K562 (cell line): ENCODE data around the gene RNF114. TPM values are rescaled to one million over a fixed set of nuclear protein-coding genes. Genes with fewer than 3 reads are reported as not detected.
A peak's percentile ranks its signal among the peaks of the same experiment; 100 is the strongest.

ENCODE experiments used
- AFF4 ChIP-seq: sonication (generic); formaldehyde crosslinking; IDR thresholded peaks from 2 replicates; pipeline ENCODE4 v1.8.0; 2023; ENCODE audit warnings: mild to moderate bottlenecking, missing genetic modification reagents
- CBFA2T2 ChIP-seq: fragments of 450-650 bp; conservative IDR thresholded peaks from 2 replicates; pipeline ENCODE4 v1.6.1; 2017; ENCODE audit warnings: mild to moderate bottlenecking
- DEAF1 ChIP-seq: fragments of 450-650 bp; formaldehyde crosslinking; IDR thresholded peaks from 2 replicates; pipeline ENCODE4 v1.4.0; 2020; ENCODE audit warnings: mild to moderate bottlenecking, moderate library complexity
- DPF2 ChIP-seq: fragments of 450-650 bp; IDR thresholded peaks from 2 replicates; pipeline ENCODE4 v1.6.1; 2016
- GABPA ChIP-seq: fragments of 200-800 bp; sonication (Bioruptor generic); conservative IDR thresholded peaks from 2 replicates; pipeline ENCODE4 v1.6.1; 2016; ENCODE audit warnings: low read depth, missing genetic modification characterization, missing compliant biosample characterization
- KAT8 ChIP-seq: fragments of 450-650 bp; IDR thresholded peaks from 2 replicates; pipeline ENCODE4 v1.6.1; 2016; ENCODE audit warnings: low read depth, mild to moderate bottlenecking
- NR3C1 ChIP-seq: sonication (generic); formaldehyde crosslinking; IDR thresholded peaks from 2 replicates; pipeline ENCODE4 v1.8.1; 2022; ENCODE audit warnings: missing genetic modification reagents
- POLR2B ChIP-seq: fragments of 450-650 bp; IDR thresholded peaks from 2 replicates; pipeline ENCODE4 v1.6.1; 2018; ENCODE audit warnings: low read depth; ENCODE audit not compliant: partially characterized antibody
- PTTG1 ChIP-seq: fragments of 450-650 bp; IDR thresholded peaks from 2 replicates; pipeline ENCODE4 v1.6.1; 2016; ENCODE audit warnings: low read depth, mild to moderate bottlenecking, missing genetic modification characterization, missing compliant biosample characterization
- RNF2 ChIP-seq: sonication (generic); IDR thresholded peaks from 2 replicates; pipeline ENCODE4 v1.6.1; 2016
- SMAD3 ChIP-seq: fragments of 450-650 bp; formaldehyde crosslinking; conservative IDR thresholded peaks from 2 replicates; pipeline ENCODE4 v1.4.0; 2020; ENCODE audit warnings: mild to moderate bottlenecking
- TEAD1 ChIP-seq, 2 experiments: fragments of 450-650 bp in 1 of 2; sonication (generic) in 1 of 2; formaldehyde crosslinking; IDR thresholded peaks; 2 replicates each; pipeline versions ENCODE4 v1.4.0 to v1.8.0; 2020 to 2022; ENCODE audit warnings: mild to moderate bottlenecking in 2 of 2, missing genetic modification reagents in 1 of 2
- THRA ChIP-seq: fragments of 450-650 bp; IDR thresholded peaks from 2 replicates; pipeline ENCODE4 v1.6.1; 2017; ENCODE audit warnings: mild to moderate bottlenecking, moderate library complexity
- UBTF ChIP-seq, 2 experiments: IDR thresholded peaks; 2 replicates each; pipeline ENCODE4 v1.6.1; 2012; ENCODE audit warnings: improper control_type of control experiment in 2 of 2, low read depth in 2 of 2, low read length in 2 of 2, borderline replicate concordance in 1 of 2
- USF2 ChIP-seq: sonication (generic); formaldehyde crosslinking; IDR thresholded peaks from 2 replicates; pipeline ENCODE4 v1.5.0; 2020; ENCODE audit warnings: missing genetic modification reagents
- ZBTB8A ChIP-seq: fragments of 450-650 bp; IDR thresholded peaks from 2 replicates; pipeline ENCODE4 v1.6.1; 2018; ENCODE audit warnings: mild to moderate bottlenecking, moderate library complexity; ENCODE audit not compliant: partially characterized antibody
- ZNF408 ChIP-seq: fragments of 250-450 bp; sonication (Bioruptor Pico); IDR thresholded peaks from 2 replicates; pipeline ENCODE4 v1.4.0; 2020; ENCODE audit warnings: low read depth, mild to moderate bottlenecking, moderate library complexity
- polyA plus RNA-seq, 8 experiments: library from polyadenylated mRNA; depleted of rRNA in 4 of 8; stranded (reverse) in 5 of 8; unstranded in 3 of 8; fragments of >200 nt; fragmentation: Nextera tagmentation in 2 of 8; fragmentation: Illumina TruSeq in 1 of 8; extraction: Ambion mirVana in 2 of 8; extraction: Trizol in 1 of 8; gene quantifications; 2 replicates each; pipeline versions ENCODE4 v1.2.1 to v1.2.3, GENCODE V29; 2011 to 2014; ENCODE audit warnings: inconsistent platforms in 1 of 8, missing spikeins in 1 of 8
- total RNA-seq, 7 experiments: library from RNA; depleted of rRNA in 6 of 7; stranded (reverse); fragments of >200 nt in 6 of 7; fragmentation: Illumina TruSeq in 2 of 7; extraction: Trizol in 2 of 7; gene quantifications; 2 replicates each; pipeline versions ENCODE4 v1.2.1 to v1.2.3, GENCODE V29; 2011 to 2021; ENCODE audit warnings: low replicate concordance in 1 of 7

RNF114 gene
- total and polyA plus RNA-seq, 9 of the 15 experiments (the other 6 are each of a cell fraction or from before 2014, with no cell fraction given): 38.6 to 111 (median 62.6) TPM

GRCh38 chr20:49982346-49983122 is 46.3 kb downstream of the RNF114 start, which contains the start of gene SNAI1 (continued):
- TF ChIP-seq RNF2 (peak; percentile 84; the same call in 1 of the 2 replicates), GABPA (tag) (peak; percentile 32; the same call in 1 of the 2 replicates), THRA (no peak), NR3C1 (CRISPR knock-in tag) (peak; percentile 72; the same call in 1 of the 2 replicates), UBTF (IDR thresholded peaks at IDR 0.05; ENCODE audit: borderline replicate concordance in 1 of 2, low read depth in 2 of 2, low read length in 2 of 2) (no peak), TEAD1 (CRISPR knock-in tag; IDR thresholded peaks at IDR 0.05) (peak in 1 of 2 experiments; percentile 93; a peak in 2 of 4 replicates), KAT8 (no peak), PTTG1 (tag) (no peak), DEAF1 (CRISPR knock-in tag) (peak; percentile 57), ZNF408 (CRISPR knock-in tag) (no peak), CBFA2T2 (no peak), USF2 (CRISPR knock-in tag) (peak; percentile 71), ZBTB8A (no peak), SMAD3 (CRISPR knock-in tag) (no peak), POLR2B (peak; percentile 99), DPF2 (peak; percentile 48; the same call in 1 of the 2 replicates), AFF4 (CRISPR knock-in tag) (peak; percentile 75; the same call in 1 of the 2 replicates)
